HL-60 (cell line): ENCODE results near the gene SYT5.
"Not testable (repeated sequence)": the region's sequence is repeated elsewhere in the genome, so short reads cannot be mapped to it uniquely, and the experiment has no call there.

Experiments
- CTCF ChIP-seq: IDR thresholded peaks from one replicate; pipeline ENCODE4 v1.5.1; 2011; ENCODE audit warnings: low read length, control low read depth, inconsistent platforms; ENCODE audit not compliant: insufficient read depth
- GABPA ChIP-seq: IDR thresholded peaks from 2 replicates; pipeline ENCODE4 v1.6.1; 2012; ENCODE audit warnings: low read depth
- POLR2AphosphoS5 ChIP-seq: IDR thresholded peaks from 2 replicates; pipeline ENCODE4 v1.6.1; 2012; ENCODE audit warnings: low read depth
- REST ChIP-seq: IDR thresholded peaks from 2 replicates; pipeline ENCODE4 v1.6.1; 2012; ENCODE audit warnings: low read depth; ENCODE audit not compliant: insufficient replicate concordance

GRCh38 chr19:55155784-55156183 is 24.3 kb downstream of the SYT5 start:
- not testable (repeated sequence) for TF ChIP-seq CTCF, REST, POLR2AphosphoS5, GABPA
